NCI-H2107 treated with DMSO at 0.1 percent for 48 hours (cell line): ENCODE measurements around the gene MID2.
"Not testable (repeated sequence)": the region's sequence is repeated elsewhere in the genome, so short reads cannot be mapped to it uniquely, and the experiment has no call there.

Experiments used
- DNase-seq: peaks from one replicate; lab custom pipeline; 2025; ENCODE audit not compliant: unreplicated experiment; lab: John Stamatoyannopoulos, UW

The MID2 gene

DNA sequence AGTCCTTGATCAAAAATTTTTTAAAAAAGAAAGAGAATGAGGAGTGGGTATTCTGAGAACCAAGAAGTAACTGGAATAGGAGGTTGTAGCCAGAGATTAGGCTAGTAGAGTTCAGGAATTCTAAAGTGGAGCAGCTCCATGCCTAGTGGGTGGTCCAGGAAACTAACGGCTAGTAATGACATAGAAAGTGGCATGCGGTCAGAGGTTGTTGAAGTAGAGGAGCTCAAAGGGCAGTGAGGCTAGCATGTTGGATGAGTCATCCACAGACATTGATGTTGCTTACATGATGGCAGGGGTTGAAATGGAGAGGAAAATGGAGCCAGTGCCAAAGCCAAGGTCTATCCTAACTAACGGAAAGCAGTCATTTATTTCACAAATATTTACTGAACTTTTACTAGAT lies 114.4 kb downstream of the MID2 start:
- DNase-seq: no peak

DNA sequence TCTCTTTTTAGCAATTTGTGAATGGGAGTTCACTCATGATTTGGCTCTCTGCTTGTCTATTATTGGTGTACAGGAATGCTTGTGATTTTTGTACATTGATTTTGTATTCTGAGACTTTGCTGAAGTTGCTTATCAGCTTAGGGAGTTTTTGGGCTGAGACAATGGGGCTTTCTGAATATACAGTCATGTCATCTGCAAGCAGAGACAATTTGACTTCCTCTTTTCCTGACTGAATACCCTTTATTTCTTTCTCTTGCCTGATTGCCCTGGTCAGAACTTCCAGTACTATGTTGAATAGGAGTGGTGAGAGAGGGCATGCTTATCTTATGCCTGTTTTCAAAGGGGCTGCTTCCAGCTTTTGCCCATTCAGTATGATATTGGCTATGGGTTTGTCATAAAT lies 129.7 kb downstream of the MID2 start:
- DNase-seq: not testable (repeated sequence)

DNA sequence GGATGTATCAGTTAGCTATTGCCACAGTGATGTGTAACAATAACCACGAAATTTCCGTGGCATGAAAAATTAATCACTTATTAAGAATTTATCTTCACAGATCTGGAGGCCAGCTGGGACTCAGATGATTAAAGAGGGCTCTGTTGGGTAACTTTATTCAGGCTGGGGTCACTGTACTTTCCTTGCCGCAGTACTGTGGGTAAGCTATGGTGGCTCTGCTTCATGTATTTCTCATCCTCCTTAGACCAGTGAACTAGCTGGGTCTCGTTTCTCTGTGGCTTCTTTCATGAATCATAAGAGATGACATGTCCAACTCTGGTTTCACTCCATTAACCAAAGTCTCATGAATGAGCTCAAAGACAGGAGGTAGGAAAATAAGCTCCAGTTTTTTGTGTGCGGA lies 143.0 kb downstream of the MID2 start:
- DNase-seq: no peak

DNA sequence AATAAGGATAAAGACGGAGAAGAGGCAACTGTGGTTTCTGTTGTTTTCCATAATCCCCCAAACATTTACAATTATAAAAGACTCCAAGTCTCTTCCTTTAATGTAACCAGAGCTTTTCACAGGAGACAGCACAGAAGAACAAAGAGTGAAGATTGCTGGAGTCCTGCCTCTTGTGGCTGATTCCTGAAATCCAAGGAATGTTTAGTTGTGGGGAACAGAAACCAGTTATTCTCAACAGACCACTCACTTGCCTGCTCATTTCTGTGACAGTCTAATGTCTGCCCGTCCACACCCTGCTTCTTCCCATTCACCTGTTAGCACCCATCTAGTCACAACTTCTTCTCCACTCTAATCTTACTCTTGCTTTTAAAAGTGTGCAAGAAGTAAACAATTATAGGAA lies 144.4 kb downstream of the MID2 start:
- DNase-seq: no peak

GRCh38 chrX:107971636-107972035 lies 146.0 kb downstream of the MID2 start:
- no peak for DNase-seq
